ENCODE measurements around the gene HOXC6. TPM values are rescaled to one million over a fixed set of nuclear protein-coding genes. Genes with fewer than 3 reads are reported as not detected.

HOXC6 gene
- total and polyA plus RNA-seq, 2 of the 13 experiments (the other 11 are each of a cell fraction or from before 2014, with no cell fraction given), result not detected

DNA sequence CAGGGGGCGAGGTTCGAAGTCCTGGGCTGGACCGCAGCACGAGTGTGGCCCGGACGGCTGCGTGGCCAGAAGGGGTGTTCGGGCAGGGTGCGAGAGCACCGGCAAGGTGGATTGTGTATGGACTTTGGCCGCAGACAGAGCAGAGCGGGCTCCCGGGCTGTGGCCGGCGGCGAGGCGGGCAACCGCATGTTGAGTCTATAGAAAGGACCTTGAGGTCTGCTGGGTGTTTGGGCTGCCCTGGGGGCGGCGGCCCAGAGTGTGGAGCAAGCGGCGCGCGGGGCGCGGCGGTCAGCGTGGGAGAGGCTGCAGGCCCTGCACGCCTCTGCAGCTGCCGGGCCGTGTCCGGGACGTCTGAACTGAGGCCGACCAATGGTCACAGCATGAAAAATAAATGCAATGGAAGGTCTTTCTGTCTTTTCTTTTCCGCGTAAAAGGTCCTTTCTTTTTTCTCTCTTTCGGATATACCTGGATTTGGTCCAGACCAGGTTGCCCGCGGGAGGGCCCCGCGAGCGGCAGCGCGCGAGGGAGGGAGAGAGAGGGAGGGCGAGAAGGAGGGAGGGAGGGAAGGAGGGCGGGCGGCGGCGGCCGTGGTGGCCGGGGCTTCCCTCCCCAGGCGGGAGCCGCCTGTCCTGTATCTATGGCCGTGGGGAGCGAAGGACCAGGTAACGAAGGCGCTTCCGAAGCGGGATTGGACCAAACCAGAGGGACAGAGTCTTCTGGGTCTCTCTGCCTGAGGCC lies 33.8 kb upstream of the HOXC6 start (continued):
- TF ChIP-seq MIER2 (CRISPR knock-in tag; IDR thresholded peaks at IDR 0.05) (no peak), MAFK (conservative IDR thresholded peaks at IDR 0.05 in 1 of 2, IDR thresholded peaks at IDR 0.05 in 1 of 2; ENCODE audit: low read length in 2 of 2) (no peak), ZNF430 (CRISPR knock-in tag; IDR thresholded peaks at IDR 0.05) (no peak), MTF1 (CRISPR knock-in tag; IDR thresholded peaks at IDR 0.05) (no peak), RARA (CRISPR knock-in tag; IDR thresholded peaks at IDR 0.05) (no peak), ZBED4 (CRISPR knock-in tag; IDR thresholded peaks at IDR 0.05; ENCODE audit: borderline replicate concordance) (peak; percentile 82; the same call in 1 of the 2 replicates), ZNF326 (CRISPR knock-in tag; IDR thresholded peaks at IDR 0.05; ENCODE audit: borderline replicate concordance) (no peak), NCOA1 (CRISPR knock-in tag; IDR thresholded peaks at IDR 0.05) (no peak), PHF8 (CRISPR knock-in tag; IDR thresholded peaks at IDR 0.05) (peak; percentile 34; the same call in 1 of the 2 replicates), HMG20A (CRISPR knock-in tag; IDR thresholded peaks at IDR 0.05; ENCODE audit: borderline replicate concordance) (0 out of 2 replicates have a peak, but pooled peaks have one; percentile 8), THAP9 (CRISPR knock-in tag; IDR thresholded peaks at IDR 0.05; ENCODE audit: borderline replicate concordance) (no peak; the same call in 1 of the 2 replicates)
- TF ChIP-seq, protein P1, sequence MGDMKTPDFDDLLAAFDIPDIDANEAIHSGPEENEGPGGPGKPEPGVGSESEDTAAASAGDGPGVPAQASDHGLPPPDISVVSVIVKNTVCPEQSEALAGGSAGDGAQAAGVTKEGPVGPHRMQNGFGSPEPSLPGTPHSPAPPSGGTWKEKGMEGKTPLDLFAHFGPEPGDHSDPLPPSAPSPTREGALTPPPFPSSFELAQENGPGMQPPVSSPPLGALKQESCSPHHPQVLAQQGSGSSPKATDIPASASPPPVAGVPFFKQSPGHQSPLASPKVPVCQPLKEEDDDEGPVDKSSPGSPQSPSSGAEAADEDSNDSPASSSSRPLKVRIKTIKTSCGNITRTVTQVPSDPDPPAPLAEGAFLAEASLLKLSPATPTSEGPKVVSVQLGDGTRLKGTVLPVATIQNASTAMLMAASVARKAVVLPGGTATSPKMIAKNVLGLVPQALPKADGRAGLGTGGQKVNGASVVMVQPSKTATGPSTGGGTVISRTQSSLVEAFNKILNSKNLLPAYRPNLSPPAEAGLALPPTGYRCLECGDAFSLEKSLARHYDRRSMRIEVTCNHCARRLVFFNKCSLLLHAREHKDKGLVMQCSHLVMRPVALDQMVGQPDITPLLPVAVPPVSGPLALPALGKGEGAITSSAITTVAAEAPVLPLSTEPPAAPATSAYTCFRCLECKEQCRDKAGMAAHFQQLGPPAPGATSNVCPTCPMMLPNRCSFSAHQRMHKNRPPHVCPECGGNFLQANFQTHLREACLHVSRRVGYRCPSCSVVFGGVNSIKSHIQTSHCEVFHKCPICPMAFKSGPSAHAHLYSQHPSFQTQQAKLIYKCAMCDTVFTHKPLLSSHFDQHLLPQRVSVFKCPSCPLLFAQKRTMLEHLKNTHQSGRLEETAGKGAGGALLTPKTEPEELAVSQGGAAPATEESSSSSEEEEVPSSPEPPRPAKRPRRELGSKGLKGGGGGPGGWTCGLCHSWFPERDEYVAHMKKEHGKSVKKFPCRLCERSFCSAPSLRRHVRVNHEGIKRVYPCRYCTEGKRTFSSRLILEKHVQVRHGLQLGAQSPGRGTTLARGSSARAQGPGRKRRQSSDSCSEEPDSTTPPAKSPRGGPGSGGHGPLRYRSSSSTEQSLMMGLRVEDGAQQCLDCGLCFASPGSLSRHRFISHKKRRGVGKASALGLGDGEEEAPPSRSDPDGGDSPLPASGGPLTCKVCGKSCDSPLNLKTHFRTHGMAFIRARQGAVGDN (CRISPR knock-in tag; IDR thresholded peaks at IDR 0.05), result peak; percentile 86
- TF ChIP-seq, protein P2, sequence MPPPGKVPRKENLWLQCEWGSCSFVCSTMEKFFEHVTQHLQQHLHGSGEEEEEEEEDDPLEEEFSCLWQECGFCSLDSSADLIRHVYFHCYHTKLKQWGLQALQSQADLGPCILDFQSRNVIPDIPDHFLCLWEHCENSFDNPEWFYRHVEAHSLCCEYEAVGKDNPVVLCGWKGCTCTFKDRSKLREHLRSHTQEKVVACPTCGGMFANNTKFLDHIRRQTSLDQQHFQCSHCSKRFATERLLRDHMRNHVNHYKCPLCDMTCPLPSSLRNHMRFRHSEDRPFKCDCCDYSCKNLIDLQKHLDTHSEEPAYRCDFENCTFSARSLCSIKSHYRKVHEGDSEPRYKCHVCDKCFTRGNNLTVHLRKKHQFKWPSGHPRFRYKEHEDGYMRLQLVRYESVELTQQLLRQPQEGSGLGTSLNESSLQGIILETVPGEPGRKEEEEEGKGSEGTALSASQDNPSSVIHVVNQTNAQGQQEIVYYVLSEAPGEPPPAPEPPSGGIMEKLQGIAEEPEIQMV (CRISPR knock-in tag; IDR thresholded peaks at IDR 0.05; ENCODE audit: low read depth), result 0 out of 2 replicates have a peak, but pooled peaks have one; percentile 25
- TF ChIP-seq, protein P3, sequence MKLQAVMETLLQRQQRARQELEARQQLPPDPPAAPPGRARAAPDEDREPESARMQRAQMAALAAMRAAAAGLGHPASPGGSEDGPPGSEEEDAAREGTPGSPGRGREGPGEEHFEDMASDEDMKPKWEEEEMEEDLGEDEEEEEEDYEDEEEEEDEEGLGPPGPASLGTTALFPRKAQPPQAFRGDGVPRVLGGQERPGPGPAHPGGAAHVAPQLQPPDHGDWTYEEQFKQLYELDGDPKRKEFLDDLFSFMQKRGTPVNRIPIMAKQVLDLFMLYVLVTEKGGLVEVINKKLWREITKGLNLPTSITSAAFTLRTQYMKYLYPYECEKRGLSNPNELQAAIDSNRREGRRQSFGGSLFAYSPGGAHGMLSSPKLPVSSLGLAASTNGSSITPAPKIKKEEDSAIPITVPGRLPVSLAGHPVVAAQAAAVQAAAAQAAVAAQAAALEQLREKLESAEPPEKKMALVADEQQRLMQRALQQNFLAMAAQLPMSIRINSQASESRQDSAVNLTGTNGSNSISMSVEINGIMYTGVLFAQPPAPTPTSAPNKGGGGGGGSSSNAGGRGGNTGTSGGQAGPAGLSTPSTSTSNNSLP (IDR thresholded peaks at IDR 0.05; ENCODE audit: low read depth, low read length), result no peak

Data from HepG2 (cell line).